Brain microvascular endothelial cell (primary cell): ENCODE measurements around the gene MRPL16.
"Not testable (repeated sequence)": the region's sequence is repeated elsewhere in the genome, so short reads cannot be mapped to it uniquely, and the experiment has no call there.

Experiments used
- DNase-seq: peaks from one replicate; pipeline ENCODE4 v3.0.0-alpha.2; 2020
- H3K27ac ChIP-seq: fragments of 250-450 bp; sonication (Bioruptor Pico); 2 replicates; pipeline ENCODE4 v1.5.1; 2020; ENCODE audit warnings: mild to moderate bottlenecking, moderate library complexity
- H3K27me3 ChIP-seq: fragments of 250-450 bp; sonication (Bioruptor Pico); replicated peaks from 2 replicates; pipeline ENCODE4 v1.5.1; 2020; ENCODE audit warnings: mild to moderate bottlenecking
- H3K36me3 ChIP-seq: fragments of 250-450 bp; sonication (Bioruptor Pico); replicated peaks from 2 replicates; pipeline ENCODE4 v1.5.1; 2020; ENCODE audit warnings: mild to moderate bottlenecking
- H3K4me3 ChIP-seq: 2 replicates; pipeline ENCODE4 v1.5.1; 2011; ENCODE audit warnings: low read depth, mild to moderate bottlenecking, control low read depth, low read length, moderate library complexity
- CTCF ChIP-seq: IDR thresholded peaks from 2 replicates; pipeline ENCODE4 v1.5.1; 2011; ENCODE audit warnings: low read depth, mild to moderate bottlenecking, moderate library complexity, low read length, control low read depth, inconsistent platforms; ENCODE audit errors: missing control alignments
- in situ Hi-C: cut with HindIII; loops from 2 replicates; pipeline ENCODE4 v1.10.0; 2017; ENCODE audit warnings: low sequenced_read_pairs, low pct_ligation_motif_present

MRPL16 gene

GRCh38 chr11:59810189-59810910 is at the start of gene MRPL16:
Gene MRPL16, minus strand, starts transcription at chr11:59810778. Its CDS starts 120 bp downstream, at chr11:59810658.
- H3K27me3 ChIP-seq: no peaks in the 10 kb centered on the region
- peak within 1 kb of the TSS; percentile 100 for H3K4me3 ChIP-seq
- peak within 1 kb of the TSS; percentile 30 for H3K27ac ChIP-seq
- peak; percentile 15 for TF ChIP-seq CTCF
- in situ Hi-C loops: no loop called here
- peak; percentile 69 for DNase-seq
- peaks cover 19% of the 10 kb centered on the region for H3K36me3 ChIP-seq

GRCh38 chr11:59859673-59860072 is 49.1 kb upstream of the MRPL16 start:
- in situ Hi-C loops: no loop called here
- no peak for TF ChIP-seq CTCF
- no peak overlapping the region for H3K27ac ChIP-seq

GRCh38 chr11:59857439-59858434 is 47.2 kb upstream of the MRPL16 start:
- TF ChIP-seq CTCF: no peak
- Histone ChIP-seq H3K27ac (no peak overlapping the region), H3K27me3 (no peaks in the 10 kb centered on the region), H3K4me3 (no peak overlapping the region), H3K36me3 (no peaks in the 10 kb centered on the region)
- in situ Hi-C loops: no loop called here
- DNase-seq: peak; percentile 9

More at GRCh38 chr11:59859673-59860072, 49.1 kb upstream of the MRPL16 start:
- no peak overlapping the region for H3K4me3 ChIP-seq
- H3K27me3 ChIP-seq: no peaks in the 10 kb centered on the region
- no peak for DNase-seq
- H3K36me3 ChIP-seq: no peaks in the 10 kb centered on the region

- Histone ChIP-seq H3K27ac (no peak overlapping the region), H3K4me3 (no peak overlapping the region), H3K27me3 (no peaks in the 10 kb centered on the region), H3K36me3 (no peaks in the 10 kb centered on the region)
- no peak for DNase-seq
- TF ChIP-seq CTCF: no peak
- in situ Hi-C loops: no loop called here
Observed at GRCh38 chr11:59854871-59855270, 44.3 kb upstream of the MRPL16 start.

- H3K36me3 ChIP-seq, H3K27me3 ChIP-seq, H3K27ac ChIP-seq, in situ Hi-C loops, H3K4me3 ChIP-seq, DNase-seq: not testable (repeated sequence)
Observed at GRCh38 chr11:59851416-59851815, 40.8 kb upstream of the MRPL16 start.

GRCh38 chr11:59849551-59849950 is 39.0 kb upstream of the MRPL16 start:
- in situ Hi-C loops, H3K27ac ChIP-seq, DNase-seq, H3K36me3 ChIP-seq, H3K4me3 ChIP-seq, H3K27me3 ChIP-seq: not testable (repeated sequence)
